Measurements from ENCODE around the gene UNC5CL. TPM values are rescaled to one million over a fixed set of nuclear protein-coding genes. Genes with fewer than 3 reads are reported as not detected.
A peak's percentile ranks its signal among the peaks of the same experiment; 100 is the strongest.

The UNC5CL gene
- total RNA-seq, 1 experiment from 2014 or later: 2.2 TPM

- no peak overlapping the region for H3K4me3 ChIP-seq (replicated peaks in 1 of 2; ENCODE audit: low read depth in 1 of 2, low read length in 2 of 2)
- H3K36me3 ChIP-seq (ENCODE audit: control insufficient read depth in 1 of 2, insufficient read depth in 2 of 2, low read length in 2 of 2): peaks cover 0 to 4% of the 10 kb centered on the region in 2 experiments; a peak in 1 of 4 replicates
- H3K79me2 ChIP-seq (ENCODE audit: insufficient read depth, low read length): no peaks in the 10 kb centered on the region
- H3K9me3 ChIP-seq (ENCODE audit: control insufficient read depth in 1 of 2, insufficient read depth in 1 of 2, low read depth in 1 of 2, low read length in 2 of 2): no peaks in the 10 kb centered on the region
- peaks cover 0 to 17% of the 10 kb centered on the region in 2 experiments; a peak in 1 of 4 replicates for H3K4me1 ChIP-seq (ENCODE audit: control insufficient read depth in 1 of 2, insufficient read depth in 2 of 2, low read length in 2 of 2)
- ChIA-PET POLR2A (no interaction called here), RAD21 (ENCODE audit: low non-redundant PET in 1 of 2, low total read pairs in 2 of 2, uncharacterized antibody in 2 of 2, unreplicated experiment in 2 of 2) (no interaction called here), CTCF (no interaction called here)
- no peak overlapping the region; the same call in 1 of the 2 replicates for H3K4me2 ChIP-seq (ENCODE audit: low read length)
- intact Hi-C loops (cut with micrococcal nuclease): no loop called here
- no peaks in the 10 kb centered on the region for H3K9me2 ChIP-seq (ENCODE audit: insufficient read depth)
- no TSS peak for BruUV-seq (replicated peaks)
- ATAC-seq (peak; percentile 38; the same call in 1 of the 2 replicates), DNase-seq (ENCODE audit: low read depth, low spot score) (no peak)
- H3K27ac ChIP-seq (ENCODE audit: low read depth, low read length): no peak overlapping the region
- H4K20me1 ChIP-seq (ENCODE audit: insufficient read depth): no peaks in the 10 kb centered on the region
- H3K9ac ChIP-seq (ENCODE audit: low read length): no peak overlapping the region
- H3K27me3 ChIP-seq (ENCODE audit: insufficient read depth, low read length): no peaks in the 10 kb centered on the region
- TF ChIP-seq SIN3A (IDR thresholded peaks at IDR 0.05; ENCODE audit: low read depth): no peak
- TF ChIP-seq EZH2 (IDR thresholded peaks at IDR 0.05): no peak
- TF ChIP-seq CTCF (IDR thresholded peaks at IDR 0.05 in 2 of 3, conservative IDR thresholded peaks at IDR 0.05 in 1 of 3; ENCODE audit: borderline replicate concordance in 1 of 3, insufficient read depth in 1 of 3, low read depth in 2 of 3, low read length in 2 of 3): no peak
- TF ChIP-seq ZFX (IDR thresholded peaks at IDR 0.05): no peak
- TF ChIP-seq POLR2A (IDR thresholded peaks at IDR 0.05; ENCODE audit: borderline replicate concordance, extremely low read depth, insufficient read depth, insufficient read length): no peak
- no peak for TF ChIP-seq EGR1 (IDR thresholded peaks at IDR 0.05; ENCODE audit: low read depth)
- TF ChIP-seq ZBTB33 (IDR thresholded peaks at IDR 0.05; ENCODE audit: extremely low read depth, insufficient replicate concordance, low read length): no peak
- TF ChIP-seq SP1 (IDR thresholded peaks at IDR 0.05; ENCODE audit: low read depth): no peak
- TF ChIP-seq SRF (IDR thresholded peaks at IDR 0.05; ENCODE audit: low read depth): no peak
- no peak for TF ChIP-seq EZH2phosphoT487 (IDR thresholded peaks at IDR 0.05; ENCODE audit: borderline replicate concordance)
- TF ChIP-seq ELF1 (IDR thresholded peaks at IDR 0.05; ENCODE audit: borderline replicate concordance, low read depth): no peak
- TF ChIP-seq TCF7L2 (IDR thresholded peaks at IDR 0.05; ENCODE audit: borderline replicate concordance, extremely low read depth, insufficient read depth, insufficient read length): no peak
- no peak for TF ChIP-seq JUND (IDR thresholded peaks at IDR 0.05)
- no peak for TF ChIP-seq YY1 (IDR thresholded peaks at IDR 0.05; ENCODE audit: extremely low read depth, insufficient replicate concordance, low read depth, low read length)
- no peak for TF ChIP-seq RAD21 (IDR thresholded peaks at IDR 0.05; ENCODE audit: low read depth)
- TF ChIP-seq POLR2AphosphoS5 (IDR thresholded peaks at IDR 0.05; ENCODE audit: low read depth, low read length): no peak
- no peak for TF ChIP-seq FOSL1 (IDR thresholded peaks at IDR 0.05; ENCODE audit: low read depth)
- TF ChIP-seq ZNF274 (IDR thresholded peaks at IDR 0.05; ENCODE audit: low read depth, low read length): no peak
- H2AFZ ChIP-seq (ENCODE audit: low read depth, low read length, poor library complexity, severe bottlenecking): no peak overlapping the region
These were observed 20.5 kb upstream of the UNC5CL start for GRCh38 chr6:41059556-41059955.
